LHCN-M2 (cell line): ENCODE results near the gene CPNE7. TPM values are rescaled to one million over a fixed set of nuclear protein-coding genes. Genes with fewer than 3 reads are reported as not detected.
"Not testable (repeated sequence)": the region's sequence is repeated elsewhere in the genome, so short reads cannot be mapped to it uniquely, and the experiment has no call there.

Source experiments
- DNase-seq: peaks from one replicate; pipeline ENCODE4 v3.0.0-alpha.2; 2012; ENCODE audit warnings: low read depth
- total RNA-seq: library from RNA; depleted of rRNA; stranded (reverse); fragments of >200 nt; gene quantifications from 2 replicates; pipeline ENCODE4 v1.2.3, GENCODE V29; 2014

Gene CPNE7
- total RNA-seq, 1 experiment from 2014 or later, result 119 TPM

DNA sequence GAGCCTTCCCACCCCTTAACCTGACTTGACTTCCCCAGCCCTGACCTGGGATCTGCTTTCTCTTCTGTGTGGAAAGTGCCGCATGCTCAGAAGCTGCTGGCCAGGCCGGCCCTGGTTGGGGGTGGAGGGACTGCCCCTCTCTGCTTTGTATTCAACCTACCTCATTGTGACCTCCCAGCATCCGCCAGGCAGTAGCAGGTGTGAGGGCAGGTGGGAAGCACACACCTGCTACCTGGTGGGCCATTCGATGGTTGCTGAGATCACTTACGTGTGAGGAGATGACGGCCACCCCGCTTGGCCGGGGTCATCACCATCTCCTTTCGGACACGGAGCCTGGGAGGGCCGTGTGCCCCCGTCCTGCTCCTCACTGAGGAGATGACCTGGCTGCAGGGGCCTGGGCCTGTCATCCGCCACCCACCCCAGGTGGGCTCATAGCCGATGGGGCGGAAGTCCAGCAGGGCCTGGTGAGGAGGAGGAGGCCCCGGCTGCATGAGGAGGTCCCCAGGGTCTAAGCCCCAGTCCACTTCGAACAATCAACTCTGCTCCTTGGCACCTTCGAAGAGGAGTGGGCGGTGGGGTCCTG is 7.1 kb downstream of the CPNE7 start:
- DNase-seq, result no peak

GRCh38 chr16:89583197-89583894 is 7.8 kb downstream of the CPNE7 start:
- no peak for DNase-seq

GRCh38 chr16:89583895-89584644 is 8.5 kb downstream of the CPNE7 start:
- no peak for DNase-seq

GRCh38 chr16:89584768-89585549 is 9.4 kb downstream of the CPNE7 start:
- DNase-seq, result no peak

DNA sequence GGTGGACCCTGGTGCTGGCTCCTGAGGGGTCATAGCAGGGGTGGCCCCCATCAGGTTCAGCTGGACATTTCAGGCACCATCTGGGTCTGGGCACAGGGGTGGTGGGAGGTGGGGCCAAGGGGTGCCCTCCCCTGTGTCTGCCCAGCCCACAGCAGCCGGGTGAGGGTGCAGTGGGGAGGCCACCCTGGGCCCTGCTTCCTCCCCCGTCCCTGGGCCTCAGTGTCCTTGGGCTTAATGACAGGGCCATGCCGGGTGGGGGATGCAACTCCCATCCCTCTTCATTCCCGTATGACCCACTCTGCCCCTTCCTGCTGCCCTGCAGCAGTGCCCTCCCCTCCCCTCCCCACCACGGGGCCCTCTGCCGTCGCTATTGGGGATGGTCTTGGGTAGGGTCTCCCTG is 10.7 kb downstream of the CPNE7 start:
- no peak for DNase-seq

DNA sequence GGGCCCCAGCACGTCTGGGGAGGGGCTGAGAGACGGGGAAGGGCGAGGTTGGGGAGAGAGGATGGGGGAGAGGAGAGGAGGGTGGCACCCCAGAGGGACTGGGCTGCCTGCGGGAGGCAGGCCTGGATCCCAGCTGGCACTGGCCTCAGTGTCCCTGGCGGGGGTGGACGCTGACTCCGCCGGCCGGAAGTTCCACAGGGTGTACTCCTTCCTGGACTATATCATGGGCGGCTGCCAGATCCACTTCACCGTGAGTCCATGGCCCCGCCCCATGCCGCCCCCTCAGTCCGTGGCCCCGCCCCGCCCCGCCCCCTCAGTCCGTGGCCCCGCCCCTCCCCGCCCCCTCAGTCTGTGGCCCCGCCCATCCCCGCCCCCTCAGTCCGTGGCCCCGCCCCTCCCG is 11.3 kb downstream of the CPNE7 start:
- no peak for DNase-seq

GRCh38 chr16:89587676-89588075 is 12.1 kb downstream of the CPNE7 start:
- not testable (repeated sequence) for DNase-seq

- DNase-seq, result no peak
These were observed 13.0 kb downstream of the CPNE7 start for GRCh38 chr16:89588413-89589109.

DNA sequence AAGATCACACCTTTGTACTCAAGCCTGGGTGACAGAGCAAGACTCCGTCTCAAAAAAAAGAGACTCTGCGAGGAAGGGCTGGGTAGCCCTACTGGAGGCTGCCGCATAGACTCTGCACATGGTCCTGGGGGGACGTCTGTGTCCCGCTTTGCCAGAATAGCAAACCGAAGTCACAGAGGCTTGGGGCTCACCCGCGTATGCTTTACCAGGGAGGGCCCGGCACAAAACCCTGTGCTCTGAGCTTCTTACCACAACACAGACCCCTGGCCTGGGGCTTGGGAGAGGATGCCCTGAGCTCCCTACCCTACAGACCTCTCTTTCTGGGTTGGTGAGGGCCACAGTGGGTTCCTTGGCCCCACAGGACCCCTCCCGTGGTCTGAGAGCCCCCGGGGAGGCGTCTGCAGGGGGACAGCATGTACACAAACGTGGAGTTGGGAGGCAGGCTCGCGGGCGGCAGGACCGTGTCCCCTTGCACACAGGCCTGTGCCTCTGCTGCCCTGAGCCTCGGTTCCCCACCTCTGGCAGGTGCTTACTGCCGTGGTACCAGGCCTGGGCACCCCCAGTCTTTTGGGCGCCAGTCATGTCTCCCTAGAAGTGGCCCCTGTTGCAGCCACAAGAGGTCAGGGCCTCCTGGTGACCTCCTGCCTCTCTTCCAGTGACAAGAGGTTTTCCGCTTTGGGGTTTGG is 13.8 kb downstream of the CPNE7 start:
- DNase-seq, result no peak

- DNase-seq, result no peak
These were observed 18.3 kb downstream of the CPNE7 start for GRCh38 chr16:89593841-89594240.

- no peak for DNase-seq
These were observed 19.9 kb downstream of the CPNE7 start for GRCh38 chr16:89595330-89596060.

DNA sequence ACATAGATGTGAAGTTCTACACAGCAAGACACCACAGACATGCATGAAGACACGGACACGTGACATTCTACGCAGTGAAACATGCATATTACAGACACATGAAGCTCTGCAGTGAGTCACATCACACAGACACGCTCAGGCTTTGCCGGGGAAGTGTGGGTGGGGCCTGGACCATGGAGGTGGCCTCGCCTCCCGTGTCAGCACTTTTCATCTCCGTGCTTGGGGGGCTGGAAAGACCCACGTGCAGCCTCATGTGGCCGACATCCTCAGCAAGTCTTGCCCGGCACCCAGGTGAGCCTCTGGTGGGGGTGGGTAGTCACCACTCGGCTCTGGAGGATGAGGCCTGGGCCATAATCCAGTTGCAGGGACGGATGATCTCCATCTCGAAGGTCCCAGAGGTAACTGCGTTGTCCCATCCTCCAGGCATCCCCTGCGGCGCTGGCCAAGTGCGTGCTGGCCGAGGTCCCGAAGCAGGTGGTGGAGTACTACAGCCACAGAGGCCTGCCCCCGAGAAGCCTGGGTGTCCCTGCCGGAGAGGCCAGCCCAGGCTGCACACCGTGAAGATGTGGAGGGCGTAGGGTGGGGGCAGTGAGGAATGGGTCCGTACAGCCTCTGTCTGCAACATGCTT is 20.6 kb downstream of the CPNE7 start:
- DNase-seq, result no peak

DNA sequence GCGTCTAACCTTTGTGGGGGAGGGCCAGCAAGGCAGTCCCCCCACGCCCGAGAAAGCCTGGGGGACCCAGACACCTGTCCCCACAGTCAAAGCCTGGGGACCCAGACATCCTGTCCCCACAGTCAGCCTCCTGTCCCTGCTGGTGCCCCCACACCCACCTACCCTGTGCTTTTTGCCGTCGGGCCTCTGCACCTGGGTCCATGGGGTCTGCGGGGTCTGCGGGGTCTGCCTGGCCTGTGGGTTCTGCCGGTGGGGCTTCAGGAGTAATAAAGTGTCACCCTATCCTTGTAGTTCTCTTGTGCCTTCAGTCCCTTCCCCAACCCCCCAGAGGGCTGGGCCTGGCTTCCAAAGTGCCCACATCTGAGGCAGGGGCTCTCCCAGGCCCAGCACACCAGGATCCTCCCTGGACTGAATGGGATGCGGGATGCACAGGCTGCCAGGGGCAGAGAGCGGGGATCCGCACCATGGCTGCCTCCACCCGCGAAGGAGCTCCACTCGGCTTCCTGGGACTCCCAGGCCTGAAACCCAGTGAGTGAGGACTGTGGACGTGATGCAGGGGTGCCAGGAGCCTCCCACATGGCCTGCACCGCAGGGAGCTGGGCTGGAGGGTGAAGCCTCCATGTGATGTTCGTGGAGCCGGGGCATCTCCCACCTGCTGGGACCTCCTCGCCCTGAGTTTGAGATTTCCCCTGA is 21.5 kb downstream of the CPNE7 start:
- DNase-seq, result no peak

DNA sequence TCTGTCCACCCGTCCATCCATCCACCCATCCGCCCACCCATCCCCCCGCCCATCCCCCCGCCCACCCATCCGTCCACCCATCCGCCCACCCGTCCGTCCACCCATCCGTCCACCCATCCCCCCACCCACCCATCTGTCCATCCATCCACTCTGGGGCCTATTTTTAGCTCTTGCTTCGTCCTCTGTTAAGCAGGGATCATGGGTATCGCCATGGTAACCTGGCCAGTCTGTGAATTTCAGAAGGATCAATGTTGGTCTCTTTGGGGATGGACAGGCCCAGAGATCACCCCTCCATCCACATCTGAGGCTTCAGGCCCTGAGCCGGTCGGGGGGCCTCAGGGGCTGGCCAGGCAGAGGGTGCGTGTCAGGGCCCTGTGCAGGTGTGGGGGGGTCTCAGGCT is 22.6 kb downstream of the CPNE7 start:
- peak; percentile 72 for DNase-seq

DNA sequence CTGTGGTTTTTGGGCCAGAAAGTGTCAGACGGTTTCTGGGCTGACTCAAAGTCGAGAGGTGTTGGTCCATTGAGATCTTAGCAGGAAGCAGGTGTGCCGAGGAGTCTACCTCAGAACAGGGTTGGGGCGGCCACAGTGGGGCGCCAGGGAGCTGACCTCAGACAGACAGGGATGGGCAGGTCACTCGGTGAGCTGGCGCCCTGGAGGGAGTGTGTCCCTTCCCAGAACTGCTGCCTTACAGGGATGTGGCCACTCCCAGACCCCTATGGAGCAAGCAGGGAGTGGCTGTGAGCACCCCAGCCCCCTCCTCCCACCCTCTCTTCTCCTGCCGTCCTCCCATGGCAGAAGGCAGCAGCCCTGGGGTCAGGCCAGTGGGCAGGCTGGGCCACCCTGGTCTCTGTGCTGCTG is 23.9 kb downstream of the CPNE7 start:
- DNase-seq, result peak; percentile 41

DNA sequence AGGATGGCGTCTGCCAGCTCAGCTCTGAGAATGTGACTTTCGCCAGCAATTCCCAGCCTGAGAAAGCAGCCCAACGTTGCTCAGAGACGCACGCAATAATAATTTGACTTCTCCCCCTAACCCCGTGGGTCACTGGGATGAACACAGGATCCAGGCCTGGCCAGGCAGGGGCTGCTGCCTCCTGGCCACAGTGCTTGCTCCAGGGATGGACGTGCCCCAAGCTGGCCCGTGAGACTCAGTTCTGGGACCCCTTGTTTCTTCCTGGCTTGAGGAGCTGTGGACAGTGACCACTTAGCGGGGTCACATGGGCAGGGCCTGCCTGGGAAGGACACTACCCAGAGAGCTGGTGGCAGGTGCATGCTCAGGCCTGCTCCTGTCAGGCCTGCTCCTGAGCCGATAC is 24.3 kb downstream of the CPNE7 start:
- no peak for DNase-seq

DNA sequence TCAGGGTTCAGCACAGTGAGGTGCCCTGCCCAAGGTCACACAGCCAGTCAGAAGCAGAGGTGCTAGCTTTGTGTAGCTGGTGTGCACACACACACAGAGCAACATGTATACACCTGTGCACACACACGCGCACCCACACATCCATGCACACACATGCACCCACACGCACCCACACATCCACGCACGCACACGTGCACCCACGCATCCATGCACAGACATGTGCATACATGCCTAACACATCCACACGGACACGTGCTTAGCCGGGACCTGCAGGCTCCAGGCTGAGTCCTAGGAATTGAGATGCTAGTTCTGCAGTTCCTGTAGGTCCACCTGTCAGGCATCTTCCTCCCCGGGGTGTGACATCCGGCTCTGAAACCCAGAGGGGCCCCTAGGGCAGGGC is 24.9 kb downstream of the CPNE7 start:
- no peak for DNase-seq

DNA sequence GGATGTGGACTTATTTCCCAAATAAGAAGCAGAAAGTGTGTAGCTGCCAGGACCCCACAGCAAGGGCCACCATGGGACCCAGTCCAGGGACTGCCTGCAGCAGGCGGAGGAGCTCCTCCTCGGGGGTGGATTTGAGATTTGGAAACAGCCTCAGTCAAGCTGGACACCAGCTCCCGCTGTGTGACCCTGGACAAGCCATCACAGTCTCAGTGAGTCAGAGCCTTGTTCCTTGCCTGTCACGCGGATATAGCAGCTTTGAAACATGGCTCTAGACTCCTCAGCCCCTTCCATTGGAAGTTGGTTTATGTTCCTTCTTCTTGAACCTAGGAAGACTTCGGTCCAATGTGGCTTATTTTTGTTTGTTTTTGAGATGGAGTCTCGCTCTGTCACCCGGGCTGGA is 25.4 kb downstream of the CPNE7 start:
- no peak for DNase-seq

GRCh38 chr16:89601906-89602272 is 26.3 kb downstream of the CPNE7 start:
- DNase-seq, result no peak
